ENCODE data around the gene THAP10. TPM values are rescaled to one million over a fixed set of nuclear protein-coding genes. Genes with fewer than 3 reads are reported as not detected.
"Not testable (repeated sequence)": the region's sequence is repeated elsewhere in the genome, so short reads cannot be mapped to it uniquely, and the experiment has no call there.

THAP10 gene
- total and polyA plus RNA-seq, 2 donors (not counting 1 experiment from before 2014, with no cell fraction given), result 0.07 to 0.37 TPM

DNA sequence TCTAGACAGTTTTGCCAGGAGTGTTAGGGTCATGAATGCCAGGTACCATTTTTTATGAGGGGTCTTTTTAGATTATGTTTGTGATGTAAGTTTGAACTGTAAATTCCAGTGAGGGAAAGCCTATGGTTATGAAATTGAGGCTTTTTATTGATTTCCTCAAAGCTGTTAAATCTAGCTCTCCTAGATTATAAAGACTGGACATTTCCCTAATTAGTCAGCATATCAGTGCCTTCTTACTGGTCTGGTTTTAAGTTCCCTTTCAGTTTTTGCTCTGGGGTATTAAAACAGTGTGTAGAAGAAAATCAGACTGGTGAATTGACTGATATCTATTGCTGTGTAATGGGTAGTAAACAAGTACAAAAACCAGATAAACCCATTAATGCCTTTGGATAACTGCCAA lies 39.6 kb upstream of the THAP10 start:
- H3K27me3 Mint-ChIP-seq, result peaks cover 21% of the 10 kb centered on the region
- ATAC-seq (ENCODE audit: low read depth) (no peak), DNase-seq (no peak)
- H3K9me3 Mint-ChIP-seq (ENCODE audit: insufficient read depth), result no peaks in the 10 kb centered on the region
- H4K20me1 ChIP-seq (ENCODE audit: control insufficient read depth, insufficient read depth, low read length, poor library complexity, severe bottlenecking), result no peaks in the 10 kb centered on the region
- intact Hi-C loops (cut with micrococcal nuclease), result no loop called here
- POLR2A ChIA-PET, result no interaction called here
- no peaks in the 10 kb centered on the region for H3K9me3 ChIP-seq (ENCODE audit: control extremely low read depth in 1 of 3, control insufficient read depth in 2 of 3, insufficient read depth in 1 of 3, low read length in 2 of 3)
- TF ChIP-seq, protein P1, sequence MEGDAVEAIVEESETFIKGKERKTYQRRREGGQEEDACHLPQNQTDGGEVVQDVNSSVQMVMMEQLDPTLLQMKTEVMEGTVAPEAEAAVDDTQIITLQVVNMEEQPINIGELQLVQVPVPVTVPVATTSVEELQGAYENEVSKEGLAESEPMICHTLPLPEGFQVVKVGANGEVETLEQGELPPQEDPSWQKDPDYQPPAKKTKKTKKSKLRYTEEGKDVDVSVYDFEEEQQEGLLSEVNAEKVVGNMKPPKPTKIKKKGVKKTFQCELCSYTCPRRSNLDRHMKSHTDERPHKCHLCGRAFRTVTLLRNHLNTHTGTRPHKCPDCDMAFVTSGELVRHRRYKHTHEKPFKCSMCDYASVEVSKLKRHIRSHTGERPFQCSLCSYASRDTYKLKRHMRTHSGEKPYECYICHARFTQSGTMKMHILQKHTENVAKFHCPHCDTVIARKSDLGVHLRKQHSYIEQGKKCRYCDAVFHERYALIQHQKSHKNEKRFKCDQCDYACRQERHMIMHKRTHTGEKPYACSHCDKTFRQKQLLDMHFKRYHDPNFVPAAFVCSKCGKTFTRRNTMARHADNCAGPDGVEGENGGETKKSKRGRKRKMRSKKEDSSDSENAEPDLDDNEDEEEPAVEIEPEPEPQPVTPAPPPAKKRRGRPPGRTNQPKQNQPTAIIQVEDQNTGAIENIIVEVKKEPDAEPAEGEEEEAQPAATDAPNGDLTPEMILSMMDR (IDR thresholded peaks at IDR 0.05), result no peak
- TF ChIP-seq EZH2 (IDR thresholded peaks at IDR 0.05; ENCODE audit: borderline replicate concordance, insufficient read depth, low read depth, low read length, poor library complexity, severe bottlenecking), result no peak
- no peaks in the 10 kb centered on the region for H3K27me3 ChIP-seq (replicated peaks in 1 of 4; ENCODE audit: control extremely low read depth in 1 of 4, control insufficient read depth in 3 of 4, insufficient read depth in 4 of 4, low read length in 3 of 4)
- H3K36me3 ChIP-seq (replicated peaks in 1 of 2; ENCODE audit: control extremely low read depth in 1 of 2, control insufficient read depth in 1 of 2, extremely low read depth in 1 of 2, insufficient read depth in 2 of 2, low read length in 1 of 2), result no peaks in the 10 kb centered on the region
- no peak overlapping the region for H3K4me3 Mint-ChIP-seq
- no peaks in the 10 kb centered on the region for H3K4me1 ChIP-seq (ENCODE audit: control insufficient read depth in 2 of 2, insufficient read depth in 2 of 2, low read length in 2 of 2)
- no peak overlapping the region for H3K27ac Mint-ChIP-seq
- no peak overlapping the region for H3K4me2 ChIP-seq (replicated peaks; ENCODE audit: low read depth, low read length, poor library complexity, severe bottlenecking)
- no peak overlapping the region for H2AFZ ChIP-seq (ENCODE audit: insufficient read depth, low read depth, low read length, poor library complexity, severe bottlenecking)
- CTCF ChIA-PET, result no interaction called here
- H3K4me1 Mint-ChIP-seq, result peaks cover 1% of the 10 kb centered on the region
- H3K79me2 ChIP-seq (ENCODE audit: control insufficient read depth, insufficient read depth, low read length), result no peaks in the 10 kb centered on the region
- H3K9ac ChIP-seq (ENCODE audit: low read length), result no peak overlapping the region
- H3K4me3 ChIP-seq (ENCODE audit: control extremely low read depth in 1 of 5, extremely low read depth in 1 of 5, insufficient read depth in 1 of 5, low read depth in 2 of 5, low read length in 4 of 5), result no peak overlapping the region
- H3K27ac ChIP-seq (ENCODE audit: low read length in 2 of 2), result no peak overlapping the region

DNA sequence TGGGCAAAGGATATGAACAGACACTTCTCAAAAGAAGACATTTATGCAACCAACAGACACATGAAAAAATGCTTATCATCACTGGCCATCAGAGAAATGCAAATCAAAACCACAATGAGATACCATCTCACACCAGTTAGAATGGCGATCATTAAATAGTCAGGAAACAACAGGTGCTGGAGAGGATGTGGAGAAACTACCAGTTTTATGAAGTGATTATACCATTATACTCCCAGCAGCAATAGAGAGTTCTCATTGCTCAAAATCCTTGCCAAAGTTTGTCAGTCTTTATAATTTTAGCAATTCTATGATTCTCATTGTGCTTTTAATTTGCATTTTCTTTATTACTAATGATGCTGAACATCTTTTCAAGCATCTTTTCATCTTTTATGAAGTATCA lies 34.7 kb upstream of the THAP10 start:
- H2AFZ ChIP-seq (ENCODE audit: insufficient read depth, low read depth, low read length, poor library complexity, severe bottlenecking); intact Hi-C loops (cut with micrococcal nuclease); H3K4me3 Mint-ChIP-seq; H3K4me3 ChIP-seq (ENCODE audit: control extremely low read depth in 1 of 5, extremely low read depth in 1 of 5, insufficient read depth in 1 of 5, low read depth in 2 of 5, low read length in 4 of 5); CTCF ChIA-PET; H3K27me3 ChIP-seq (replicated peaks in 1 of 4; ENCODE audit: control extremely low read depth in 1 of 4, control insufficient read depth in 3 of 4, insufficient read depth in 4 of 4, low read length in 3 of 4); POLR2A ChIA-PET; H4K20me1 ChIP-seq (ENCODE audit: control insufficient read depth, insufficient read depth, low read length, poor library complexity, severe bottlenecking); H3K9me3 ChIP-seq (ENCODE audit: control extremely low read depth in 1 of 3, control insufficient read depth in 2 of 3, insufficient read depth in 1 of 3, low read length in 2 of 3); H3K79me2 ChIP-seq (ENCODE audit: control insufficient read depth, insufficient read depth, low read length); H3K9ac ChIP-seq (ENCODE audit: low read length); H3K36me3 ChIP-seq (replicated peaks in 1 of 2; ENCODE audit: control extremely low read depth in 1 of 2, control insufficient read depth in 1 of 2, extremely low read depth in 1 of 2, insufficient read depth in 2 of 2, low read length in 1 of 2); H3K27ac Mint-ChIP-seq; H3K4me1 Mint-ChIP-seq; ATAC-seq (ENCODE audit: low read depth); H3K9me3 Mint-ChIP-seq (ENCODE audit: insufficient read depth); H3K27ac ChIP-seq (ENCODE audit: low read length in 2 of 2); DNase-seq; H3K4me2 ChIP-seq (replicated peaks; ENCODE audit: low read depth, low read length, poor library complexity, severe bottlenecking); H3K4me1 ChIP-seq (ENCODE audit: control insufficient read depth in 2 of 2, insufficient read depth in 2 of 2, low read length in 2 of 2): not testable (repeated sequence)
- no CpG with 5 or more reads among the region's 1 CpG for WGBS (ENCODE audit: insufficient coverage)
- peaks cover 33% of the 10 kb centered on the region for H3K27me3 Mint-ChIP-seq

All from B cell (primary cell).